Mesendoderm (in vitro differentiated cells): ENCODE measurements around the gene UGT1A5.

ENCODE experiments used
- DNase-seq: peaks from one replicate; pipeline ENCODE4 v3.0.0; 2013
- H2AK5ac ChIP-seq: 2 replicates; pipeline ENCODE4 v1.6.1; 2013; ENCODE audit warnings: low read length, inconsistent platforms
- H2BK120ac ChIP-seq: 2 replicates; pipeline ENCODE4 v1.6.1; 2013; ENCODE audit warnings: low read depth, mild to moderate bottlenecking, low read length, moderate library complexity, mixed read lengths
- H2BK15ac ChIP-seq: replicated peaks from 2 replicates; pipeline ENCODE4 v1.6.1; 2013; ENCODE audit warnings: low read depth, mild to moderate bottlenecking, moderate library complexity
- H2BK5ac ChIP-seq: 2 replicates; pipeline ENCODE4 v1.6.1; 2013; ENCODE audit warnings: low read length, inconsistent platforms
- H3K18ac ChIP-seq: 2 replicates; pipeline ENCODE4 v1.6.1; 2013; ENCODE audit warnings: mild to moderate bottlenecking, low read length, mixed read lengths
- H3K23ac ChIP-seq: one replicate; pipeline ENCODE4 v1.6.1; 2013; ENCODE audit warnings: low read length
- H3K27ac ChIP-seq: 2 replicates; pipeline ENCODE4 v1.5.1; 2013; ENCODE audit warnings: low read depth, mild to moderate bottlenecking, inconsistent platforms, low read length, moderate library complexity
- H3K27me3 ChIP-seq: 2 replicates; pipeline ENCODE4 v1.6.1; 2013; ENCODE audit warnings: low read length, control low read depth, mild to moderate bottlenecking, inconsistent platforms; ENCODE audit not compliant: insufficient read depth, poor library complexity
- H3K36me3 ChIP-seq: 2 replicates; pipeline ENCODE4 v1.6.1; 2013; ENCODE audit warnings: low read length, inconsistent platforms; ENCODE audit not compliant: control insufficient read depth, insufficient read depth
- H3K4ac ChIP-seq: one replicate; pipeline ENCODE4 v1.6.1; 2013; ENCODE audit warnings: low read depth, mild to moderate bottlenecking, low read length, moderate library complexity
- H3K4me1 ChIP-seq: 2 replicates; pipeline ENCODE4 v1.6.1; 2013; ENCODE audit warnings: low read depth, low read length, inconsistent platforms; ENCODE audit not compliant: control insufficient read depth
- H3K4me2 ChIP-seq: 2 replicates; pipeline ENCODE4 v1.6.1; 2013; ENCODE audit warnings: low read length
- H3K4me3 ChIP-seq: 2 replicates; pipeline ENCODE4 v1.5.1; 2013; ENCODE audit warnings: mild to moderate bottlenecking, low read length
- H3K56ac ChIP-seq: one replicate; pipeline ENCODE4 v1.6.1; 2013; ENCODE audit warnings: low read length
- H3K79me1 ChIP-seq: 2 replicates; pipeline ENCODE4 v1.6.1; 2013; ENCODE audit warnings: low read length, inconsistent platforms
- H3K79me2 ChIP-seq: 2 replicates; pipeline ENCODE4 v1.6.1; 2013; ENCODE audit warnings: mild to moderate bottlenecking, low read length; ENCODE audit not compliant: control insufficient read depth, insufficient read depth
- H3K9ac ChIP-seq: 2 replicates; pipeline ENCODE4 v1.6.1; 2013; ENCODE audit warnings: low read length, inconsistent platforms
- H4K5ac ChIP-seq: one replicate; pipeline ENCODE4 v1.6.1; 2013; ENCODE audit warnings: low read length
- H4K8ac ChIP-seq: one replicate; pipeline ENCODE4 v1.6.1; 2013; ENCODE audit warnings: low read depth, mild to moderate bottlenecking, control low read depth, low read length, moderate library complexity
- WGBS: extraction: QIAGEN DNeasy Blood & Tissue Kit; methylation state at CpG from one replicate; pipeline ENCODE4 v1.1.7; 2013; ENCODE audit warnings: low lambda C conversion rate, missing lambda C conversion rate; ENCODE audit not compliant: insufficient coverage; ENCODE audit errors: extremely low coverage; 5-methylcytosine and 5-hydroxymethylcytosine counted together

The UGT1A5 gene

DNA sequence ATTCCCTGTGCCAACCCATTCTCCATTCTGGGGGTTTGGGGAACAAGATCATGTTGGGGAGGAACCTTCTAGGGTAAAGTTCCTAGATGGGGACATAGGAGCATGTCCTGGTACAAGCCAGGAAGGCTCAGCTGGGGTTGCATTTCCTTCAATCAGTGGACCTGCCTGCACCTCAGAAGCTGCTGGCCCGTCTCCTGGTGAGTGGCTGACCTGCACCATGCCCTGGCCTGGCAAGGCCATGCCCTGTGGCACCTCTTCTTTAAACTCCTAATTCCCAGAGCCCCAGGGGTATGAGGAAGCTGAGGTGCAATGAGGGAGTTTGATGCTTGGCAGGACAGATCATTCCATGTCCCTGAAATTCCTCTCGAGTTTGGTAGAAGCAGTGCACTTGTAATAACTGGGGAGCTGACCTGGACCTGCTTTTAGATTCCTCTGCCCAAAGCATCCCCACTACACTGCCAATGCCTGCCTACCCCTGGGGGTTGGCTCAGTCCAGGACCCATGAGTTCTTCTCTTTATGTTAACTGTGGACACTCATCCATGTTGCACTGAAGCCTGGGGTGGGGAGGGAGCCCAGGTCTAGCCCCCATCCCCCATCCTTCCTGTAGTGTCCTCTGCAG, 90.7 kb downstream of the UGT1A5 start:
- Histone ChIP-seq H4K8ac (no peak overlapping the region), H3K56ac (no peak overlapping the region), H3K36me3 (no peaks in the 10 kb centered on the region), H3K9ac (no peak overlapping the region), H3K23ac (no peak overlapping the region), H3K4me1 (no peaks in the 10 kb centered on the region), H3K4me2 (no peak overlapping the region), H2BK15ac (no peak overlapping the region), H3K79me2 (no peaks in the 10 kb centered on the region), H2AK5ac (no peak overlapping the region), H4K5ac (no peak overlapping the region), H3K27me3 (no peaks in the 10 kb centered on the region), H3K27ac (no peak overlapping the region), H3K79me1 (no peaks in the 10 kb centered on the region), H3K4me3 (no peak overlapping the region), H2BK120ac (no peak overlapping the region), H3K18ac (no peak overlapping the region), H3K4ac (no peak overlapping the region), H2BK5ac (no peak overlapping the region)
- no CpG with 5 or more reads among the region's 2 CpGs for WGBS
- DNase-seq = no peak

DNA sequence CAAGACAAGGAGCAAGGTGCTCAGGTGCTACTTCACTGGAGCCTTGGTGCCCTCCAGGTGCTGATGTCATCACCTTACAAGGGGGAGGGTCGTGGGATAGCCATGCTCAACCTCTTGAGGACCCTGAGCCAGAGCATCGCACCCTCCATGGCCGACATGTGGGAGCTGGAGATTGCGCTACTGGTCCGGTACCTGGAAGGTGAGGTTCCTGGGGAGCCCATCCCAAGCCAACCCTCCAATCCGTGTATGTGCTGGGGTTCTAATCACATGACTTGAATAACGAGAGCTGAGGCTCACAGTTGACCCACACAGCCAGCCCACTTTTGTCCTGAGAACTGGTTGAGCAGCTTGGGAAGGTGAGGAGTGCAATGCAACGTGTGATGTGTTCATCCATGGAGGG, 91.3 kb downstream of the UGT1A5 start:
- Histone ChIP-seq H2BK15ac (no peak overlapping the region), H3K18ac (no peak overlapping the region), H2AK5ac (no peak overlapping the region), H2BK5ac (no peak overlapping the region), H2BK120ac (no peak overlapping the region), H3K27me3 (no peaks in the 10 kb centered on the region), H3K36me3 (no peaks in the 10 kb centered on the region), H3K79me1 (no peaks in the 10 kb centered on the region), H3K79me2 (no peaks in the 10 kb centered on the region), H3K56ac (no peak overlapping the region), H3K23ac (no peak overlapping the region), H3K4me2 (no peak overlapping the region), H3K4me3 (no peak overlapping the region), H4K5ac (no peak overlapping the region), H4K8ac (no peak overlapping the region), H3K27ac (no peak overlapping the region), H3K9ac (no peak overlapping the region), H3K4me1 (no peaks in the 10 kb centered on the region), H3K4ac (no peak overlapping the region)
- WGBS = no CpG with 5 or more reads among the region's 8 CpGs
- no peak for DNase-seq

- Histone ChIP-seq H2BK5ac (no peak overlapping the region), H3K79me1 (no peaks in the 10 kb centered on the region), H2BK120ac (no peak overlapping the region), H3K27me3 (no peaks in the 10 kb centered on the region), H4K5ac (no peak overlapping the region), H3K56ac (no peak overlapping the region), H4K8ac (no peak overlapping the region), H3K4me1 (no peaks in the 10 kb centered on the region), H3K9ac (no peak overlapping the region), H3K4me3 (no peak overlapping the region), H3K4ac (no peak overlapping the region), H3K27ac (no peak overlapping the region), H3K18ac (no peak overlapping the region), H3K79me2 (no peaks in the 10 kb centered on the region), H2AK5ac (no peak overlapping the region), H3K23ac (no peak overlapping the region), H3K4me2 (no peak overlapping the region), H2BK15ac (no peak overlapping the region), H3K36me3 (no peaks in the 10 kb centered on the region)
- no peak for DNase-seq
- no CpG with 5 or more reads among the region's 12 CpGs for WGBS
Measured at GRCh38 chr2:233807215-233807865, 94.6 kb downstream of the UGT1A5 start.

GRCh38 chr2:233807966-233808935, 95.5 kb downstream of the UGT1A5 start:
- no peak for DNase-seq
- Histone ChIP-seq H2BK15ac (no peak overlapping the region), H3K36me3 (no peaks in the 10 kb centered on the region), H4K8ac (no peak overlapping the region), H3K56ac (no peak overlapping the region), H3K27ac (no peak overlapping the region), H3K23ac (no peak overlapping the region), H3K4me2 (no peak overlapping the region), H2BK5ac (no peak overlapping the region), H3K79me1 (no peaks in the 10 kb centered on the region), H2BK120ac (no peak overlapping the region), H3K4me1 (no peaks in the 10 kb centered on the region), H3K27me3 (no peaks in the 10 kb centered on the region), H3K18ac (no peak overlapping the region), H3K4me3 (no peak overlapping the region), H3K4ac (no peak overlapping the region), H3K9ac (no peak overlapping the region), H2AK5ac (no peak overlapping the region), H4K5ac (no peak overlapping the region), H3K79me2 (no peaks in the 10 kb centered on the region)
- no CpG with 5 or more reads among the region's 10 CpGs for WGBS

GRCh38 chr2:233810385-233810784, 97.7 kb downstream of the UGT1A5 start:
- no peak overlapping the region for H2BK120ac ChIP-seq
- H3K79me2 ChIP-seq = no peaks in the 10 kb centered on the region
- H3K4me2 ChIP-seq = no peak overlapping the region
- DNase-seq = no peak
- H3K23ac ChIP-seq = no peak overlapping the region
- H2AK5ac ChIP-seq = no peak overlapping the region
- no peak overlapping the region for H4K8ac ChIP-seq
- no CpG with 5 or more reads among the region's 6 CpGs for WGBS
- no peaks in the 10 kb centered on the region for H3K79me1 ChIP-seq
- no peak overlapping the region for H3K56ac ChIP-seq
- H3K9ac ChIP-seq = no peak overlapping the region
- H3K27ac ChIP-seq = no peak overlapping the region
- no peaks in the 10 kb centered on the region for H3K27me3 ChIP-seq
- no peaks in the 10 kb centered on the region for H3K36me3 ChIP-seq
- no peak overlapping the region for H3K18ac ChIP-seq
- H4K5ac ChIP-seq = no peak overlapping the region
- no peak overlapping the region for H2BK15ac ChIP-seq
- no peak overlapping the region for H3K4me3 ChIP-seq
- no peak overlapping the region for H3K4ac ChIP-seq
- no peaks in the 10 kb centered on the region for H3K4me1 ChIP-seq
- H2BK5ac ChIP-seq = no peak overlapping the region
